ENCODE results near the gene EPB41.

Gene EPB41

GRCh38 chr1:28898405-28898881 is 15.9 kb upstream of the EPB41 start:
- H3K27me3 ChIP-seq: no peaks in the 10 kb centered on the region
- peaks cover 24% of the 10 kb centered on the region for H3K36me3 ChIP-seq
- H3K27ac ChIP-seq: peak overlapping the region; percentile 81
- peaks cover 30 to 32% of the 10 kb centered on the region in 2 experiments for H3K4me1 ChIP-seq (ENCODE audit: control insufficient read depth in 1 of 2, insufficient read depth in 1 of 2, low read depth in 1 of 2, low read length in 1 of 2)
- H3K9me3 ChIP-seq: no peaks in the 10 kb centered on the region
- H3K4me3 ChIP-seq (ENCODE audit: low read depth in 1 of 2, low read length in 1 of 2): peak overlapping the region; percentile 29 to 43
- TF ChIP-seq, protein P1, sequence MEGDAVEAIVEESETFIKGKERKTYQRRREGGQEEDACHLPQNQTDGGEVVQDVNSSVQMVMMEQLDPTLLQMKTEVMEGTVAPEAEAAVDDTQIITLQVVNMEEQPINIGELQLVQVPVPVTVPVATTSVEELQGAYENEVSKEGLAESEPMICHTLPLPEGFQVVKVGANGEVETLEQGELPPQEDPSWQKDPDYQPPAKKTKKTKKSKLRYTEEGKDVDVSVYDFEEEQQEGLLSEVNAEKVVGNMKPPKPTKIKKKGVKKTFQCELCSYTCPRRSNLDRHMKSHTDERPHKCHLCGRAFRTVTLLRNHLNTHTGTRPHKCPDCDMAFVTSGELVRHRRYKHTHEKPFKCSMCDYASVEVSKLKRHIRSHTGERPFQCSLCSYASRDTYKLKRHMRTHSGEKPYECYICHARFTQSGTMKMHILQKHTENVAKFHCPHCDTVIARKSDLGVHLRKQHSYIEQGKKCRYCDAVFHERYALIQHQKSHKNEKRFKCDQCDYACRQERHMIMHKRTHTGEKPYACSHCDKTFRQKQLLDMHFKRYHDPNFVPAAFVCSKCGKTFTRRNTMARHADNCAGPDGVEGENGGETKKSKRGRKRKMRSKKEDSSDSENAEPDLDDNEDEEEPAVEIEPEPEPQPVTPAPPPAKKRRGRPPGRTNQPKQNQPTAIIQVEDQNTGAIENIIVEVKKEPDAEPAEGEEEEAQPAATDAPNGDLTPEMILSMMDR (IDR thresholded peaks at IDR 0.05): no peak

DNA sequence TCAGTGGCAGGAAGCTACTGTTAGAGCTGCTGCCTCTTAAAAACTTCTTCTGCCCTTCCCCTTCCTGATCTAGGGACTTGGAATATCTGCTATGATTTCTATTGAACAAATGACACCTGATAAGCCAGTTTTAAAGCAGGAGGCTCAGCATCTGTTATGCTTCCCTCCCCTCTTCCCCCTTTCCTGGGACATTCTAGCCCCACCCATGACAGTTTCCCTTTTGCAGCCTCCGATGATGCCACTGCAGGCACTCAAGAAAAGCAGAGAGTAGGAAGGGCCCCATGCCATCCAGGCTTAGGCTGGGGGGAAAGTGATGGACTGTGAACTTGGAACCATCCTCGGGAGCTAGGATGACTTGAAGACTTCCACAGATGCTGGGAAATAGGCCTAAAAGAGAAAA is 15.1 kb upstream of the EPB41 start:
- no peaks in the 10 kb centered on the region for H3K27me3 ChIP-seq
- TF ChIP-seq, protein P1 (IDR thresholded peaks at IDR 0.05): no peak
- H3K27ac ChIP-seq: peak overlapping the region; percentile 81
- no peaks in the 10 kb centered on the region for H3K9me3 ChIP-seq
- peak overlapping the region; percentile 29 to 43 for H3K4me3 ChIP-seq (ENCODE audit: low read depth in 1 of 2, low read length in 1 of 2)
- H3K36me3 ChIP-seq: peaks cover 16% of the 10 kb centered on the region
- peaks cover 30 to 31% of the 10 kb centered on the region in 2 experiments for H3K4me1 ChIP-seq (ENCODE audit: control insufficient read depth in 1 of 2, insufficient read depth in 1 of 2, low read depth in 1 of 2, low read length in 1 of 2)

DNA sequence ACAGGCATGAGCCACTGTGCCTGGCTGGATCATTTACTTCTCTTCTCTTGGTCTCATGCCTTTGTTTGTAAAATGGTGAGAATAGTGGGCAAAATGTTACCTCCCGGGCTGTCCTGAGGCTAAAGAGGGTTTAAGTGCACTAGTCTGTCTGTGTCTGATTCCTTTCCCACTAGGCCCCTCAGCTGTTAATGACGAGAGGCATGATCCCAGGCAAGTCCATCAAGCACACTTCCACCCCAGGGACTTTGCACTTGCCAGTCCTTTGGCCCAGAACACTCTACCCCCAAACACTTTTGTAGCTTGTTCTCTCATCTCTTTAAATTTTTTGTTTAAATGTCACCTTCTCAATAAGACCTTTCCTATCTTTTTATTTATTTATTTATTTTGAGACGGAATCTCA is 13.8 kb upstream of the EPB41 start:
- TF ChIP-seq, protein P1 (IDR thresholded peaks at IDR 0.05): no peak
- Histone ChIP-seq H3K9me3 (no peaks in the 10 kb centered on the region), H3K4me3 (ENCODE audit: low read depth in 1 of 2, low read length in 1 of 2) (no peak overlapping the region), H3K27me3 (no peaks in the 10 kb centered on the region), H3K36me3 (peaks cover 5% of the 10 kb centered on the region), H3K27ac (no peak overlapping the region), H3K4me1 (ENCODE audit: control insufficient read depth in 1 of 2, insufficient read depth in 1 of 2, low read depth in 1 of 2, low read length in 1 of 2) (peaks cover 24 to 30% of the 10 kb centered on the region in 2 experiments)

GRCh38 chr1:28902738-28903137 is 11.6 kb upstream of the EPB41 start:
- peaks cover 21 to 22% of the 10 kb centered on the region in 2 experiments for H3K4me1 ChIP-seq (ENCODE audit: control insufficient read depth in 1 of 2, insufficient read depth in 1 of 2, low read depth in 1 of 2, low read length in 1 of 2)
- no peak overlapping the region for H3K27ac ChIP-seq
- no peaks in the 10 kb centered on the region for H3K27me3 ChIP-seq
- no peak overlapping the region for H3K4me3 ChIP-seq (ENCODE audit: low read depth in 1 of 2, low read length in 1 of 2)
- TF ChIP-seq, protein P1 (IDR thresholded peaks at IDR 0.05): no peak
- H3K36me3 ChIP-seq: no peaks in the 10 kb centered on the region
- no peaks in the 10 kb centered on the region for H3K9me3 ChIP-seq

DNA sequence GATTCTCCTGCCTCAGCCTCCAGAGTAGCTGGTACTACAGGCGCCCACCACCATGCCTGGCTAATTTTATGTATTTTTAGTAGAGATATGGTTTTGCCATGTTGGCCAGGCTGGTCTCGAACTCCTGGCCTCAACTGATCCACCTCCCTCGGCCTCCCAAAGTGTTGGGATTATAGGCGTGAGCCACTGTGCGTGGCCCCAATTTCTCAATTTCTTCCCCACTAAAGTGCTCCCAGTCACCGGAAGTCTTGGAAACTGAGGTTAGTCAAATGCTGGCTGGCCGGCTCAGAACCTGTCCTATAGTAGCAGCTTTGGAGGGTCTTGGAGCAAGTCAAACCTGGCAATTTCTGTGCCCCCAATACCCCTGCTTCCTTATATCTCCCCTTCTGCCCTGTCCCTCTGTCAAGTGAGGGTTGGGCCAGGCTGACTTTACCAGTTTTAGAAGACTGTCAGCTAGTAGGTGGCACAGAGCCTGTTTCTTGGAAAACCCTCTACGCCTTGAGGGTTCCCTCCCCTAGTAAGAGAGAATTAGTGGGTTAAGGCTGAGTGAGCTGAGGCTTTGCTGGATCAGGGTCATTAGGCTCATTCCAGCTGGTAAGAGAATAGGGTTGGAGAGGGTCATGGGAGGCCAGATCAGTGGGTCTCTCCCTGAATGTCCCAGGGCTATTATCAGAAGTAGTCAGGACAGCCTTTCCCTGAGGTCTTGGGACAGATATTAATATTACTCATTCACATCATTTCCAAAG is 8.3 kb upstream of the EPB41 start:
- Histone ChIP-seq H3K4me3 (ENCODE audit: low read depth in 1 of 2, low read length in 1 of 2) (no peak overlapping the region), H3K27me3 (no peaks in the 10 kb centered on the region), H3K36me3 (no peaks in the 10 kb centered on the region), H3K4me1 (ENCODE audit: control insufficient read depth in 1 of 2, insufficient read depth in 1 of 2, low read depth in 1 of 2, low read length in 1 of 2) (no peaks in the 10 kb centered on the region), H3K9me3 (no peaks in the 10 kb centered on the region), H3K27ac (no peak overlapping the region)
- TF ChIP-seq, protein P1 (IDR thresholded peaks at IDR 0.05): no peak

Measured in neutrophil (primary cell).